Measurements from ENCODE around the gene SLC9A5.
A peak's percentile ranks its signal among the peaks of the same experiment; 100 is the strongest.

The SLC9A5 gene

DNA sequence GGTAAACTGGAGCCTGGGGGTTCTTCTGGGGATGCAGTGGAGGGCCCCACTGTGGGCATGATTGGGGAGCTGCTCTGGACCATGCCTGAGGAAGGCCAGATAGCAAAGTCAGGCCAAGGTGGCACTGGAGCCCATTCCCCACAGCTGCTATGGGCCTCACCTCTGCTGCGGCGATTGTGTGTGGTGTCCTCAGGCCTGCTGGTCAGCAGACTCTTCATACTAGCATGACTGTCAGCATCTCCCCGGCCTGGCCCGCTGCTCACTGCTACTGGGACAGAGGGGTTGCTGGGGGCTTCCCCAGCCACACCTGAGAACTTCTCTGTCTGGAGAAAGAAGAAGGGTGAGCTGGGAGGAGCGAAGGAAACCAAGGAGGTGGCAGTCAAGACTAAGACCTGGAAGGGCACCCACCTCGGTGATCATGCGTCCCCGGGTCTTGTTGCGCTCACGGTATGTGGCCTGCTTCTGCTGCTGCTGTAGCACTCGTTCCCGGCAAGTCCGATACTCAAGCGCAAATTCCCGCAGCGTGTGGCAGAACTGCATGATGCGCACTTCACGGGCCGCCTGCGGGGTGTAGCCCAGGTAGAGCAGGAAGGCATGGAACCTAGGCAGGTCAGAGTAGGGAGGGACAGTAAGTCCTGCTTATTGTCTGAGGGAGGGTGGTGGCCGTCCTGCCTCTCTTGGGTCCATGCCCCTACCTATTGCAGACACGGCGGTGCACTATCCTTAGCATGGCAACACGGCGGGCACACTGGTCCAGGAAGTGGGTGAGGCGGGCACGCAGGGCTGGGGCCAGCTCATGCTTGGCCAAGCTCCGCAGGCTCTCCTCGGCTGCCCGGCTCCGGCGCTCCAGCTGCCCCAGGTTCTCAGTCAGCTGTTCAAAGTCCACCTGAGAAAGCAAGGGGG lies 18.6 kb upstream of the SLC9A5 start:
- Mint-ChIP-seq H3K4me3 (no peak overlapping the region), H3K27ac (no peak overlapping the region), H3K27me3 (ENCODE audit: low read depth) (no peaks in the 10 kb centered on the region)

GRCh38 chr16:67230809-67231660 lies 17.7 kb upstream of the SLC9A5 start:
- H3K27me3 Mint-ChIP-seq (ENCODE audit: low read depth), result no peaks in the 10 kb centered on the region
- H3K4me3 Mint-ChIP-seq, result no peak overlapping the region
- peaks cover 31% of the 10 kb centered on the region for H3K36me3 Mint-ChIP-seq (ENCODE audit: low read depth)
- no peaks in the 10 kb centered on the region for H3K9me3 Mint-ChIP-seq
- H3K4me1 Mint-ChIP-seq (ENCODE audit: low read depth), result peaks cover 15% of the 10 kb centered on the region
- H3K27ac Mint-ChIP-seq, result no peak overlapping the region

More for the DNA sequence above, 18.6 kb upstream of the SLC9A5 start:
- Mint-ChIP-seq H3K36me3 (ENCODE audit: low read depth) (peaks cover 31% of the 10 kb centered on the region), H3K9me3 (no peaks in the 10 kb centered on the region), H3K4me1 (ENCODE audit: low read depth) (peaks cover 23% of the 10 kb centered on the region)

DNA sequence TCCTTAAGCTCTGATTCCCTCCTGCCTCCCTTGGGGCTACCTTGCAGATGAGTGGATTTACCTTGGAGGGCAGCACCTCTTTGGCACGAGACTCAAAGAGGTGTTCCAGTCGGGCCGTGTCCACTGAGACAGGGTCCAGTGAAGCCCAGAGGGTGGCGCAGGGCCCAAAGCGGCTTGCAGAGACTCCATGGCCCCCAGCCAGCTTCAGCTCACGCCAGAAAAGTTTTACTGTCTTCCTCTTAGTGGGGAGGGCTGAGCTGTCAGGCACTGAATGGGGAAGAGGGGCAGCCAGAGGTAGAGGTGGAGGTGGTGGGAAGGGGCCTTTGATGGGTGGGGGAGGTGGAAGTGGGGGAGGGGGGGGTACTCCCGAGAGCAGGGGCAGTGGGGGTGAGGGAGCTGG lies 15.2 kb upstream of the SLC9A5 start:
- Mint-ChIP-seq H3K9me3 (no peaks in the 10 kb centered on the region), H3K27me3 (ENCODE audit: low read depth) (no peaks in the 10 kb centered on the region), H3K4me1 (ENCODE audit: low read depth) (peaks cover 14% of the 10 kb centered on the region), H3K27ac (no peak overlapping the region), H3K4me3 (no peak overlapping the region), H3K36me3 (ENCODE audit: low read depth) (peaks cover 39% of the 10 kb centered on the region)

DNA sequence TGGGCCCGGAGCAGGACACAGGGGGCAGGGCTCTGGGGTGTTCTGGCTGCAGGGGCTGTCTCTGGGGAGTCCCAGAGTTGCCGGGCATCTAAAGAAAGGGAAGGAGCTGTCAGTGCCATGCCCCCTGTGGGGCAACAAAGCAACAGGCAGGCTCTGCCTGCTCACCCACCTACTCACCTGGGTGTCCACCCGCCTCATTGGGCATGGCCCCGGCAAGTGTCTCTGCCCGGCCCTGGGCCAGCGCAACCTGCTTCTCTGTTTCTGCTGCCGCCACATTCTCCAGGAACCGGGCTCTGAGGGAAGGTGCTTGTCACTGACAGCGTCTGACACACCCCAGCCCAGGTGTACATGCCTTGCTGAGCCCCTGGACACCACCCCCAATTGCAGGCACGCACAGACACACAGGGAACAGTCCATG lies 14.6 kb upstream of the SLC9A5 start:
- Mint-ChIP-seq H3K27ac (no peak overlapping the region), H3K36me3 (ENCODE audit: low read depth) (peaks cover 40% of the 10 kb centered on the region), H3K4me1 (ENCODE audit: low read depth) (peaks cover 14% of the 10 kb centered on the region), H3K4me3 (no peak overlapping the region), H3K27me3 (ENCODE audit: low read depth) (no peaks in the 10 kb centered on the region), H3K9me3 (no peaks in the 10 kb centered on the region)

DNA sequence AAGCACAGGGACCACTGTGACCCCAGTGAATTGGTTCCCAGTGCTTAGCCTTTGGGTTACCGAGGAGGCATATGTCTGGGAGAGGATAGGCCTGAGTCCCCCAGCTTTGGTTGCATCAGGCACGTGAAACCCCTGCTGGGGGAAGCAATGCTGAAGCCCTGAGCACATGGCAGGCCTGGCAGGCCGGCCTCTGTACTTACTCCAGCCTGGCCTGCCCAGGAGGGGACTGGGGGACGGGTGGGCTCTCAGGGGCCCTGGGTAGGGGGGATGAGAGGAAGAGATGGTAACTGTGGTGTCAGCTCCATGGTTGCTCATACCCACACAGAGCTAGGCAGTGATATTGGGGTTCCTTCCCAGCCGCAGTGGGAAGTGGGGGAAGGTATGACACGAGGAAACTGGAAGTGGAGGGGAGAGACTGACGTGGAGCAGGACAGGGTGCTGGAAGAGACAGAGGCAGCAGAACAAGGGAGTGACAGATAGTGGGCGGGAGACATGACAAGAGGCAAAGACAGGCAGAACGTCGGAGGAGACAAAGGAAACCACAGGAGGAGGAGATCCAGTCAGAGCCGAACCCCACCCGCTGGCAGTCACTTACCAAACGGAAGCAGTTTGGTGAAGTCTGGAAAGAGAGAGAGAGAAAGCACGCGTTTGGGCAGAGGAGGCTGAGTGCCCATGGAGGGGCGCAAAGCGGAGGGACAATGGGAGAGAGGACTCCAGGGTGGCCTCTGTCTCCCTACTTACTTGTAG lies 12.8 kb upstream of the SLC9A5 start:
- H3K27me3 Mint-ChIP-seq (ENCODE audit: low read depth), result no peaks in the 10 kb centered on the region
- H3K36me3 Mint-ChIP-seq (ENCODE audit: low read depth), result peaks cover 30% of the 10 kb centered on the region
- peak overlapping the region; percentile 83 for H3K27ac Mint-ChIP-seq
- H3K9me3 Mint-ChIP-seq, result no peaks in the 10 kb centered on the region
- H3K4me1 Mint-ChIP-seq (ENCODE audit: low read depth), result peaks cover 18% of the 10 kb centered on the region
- H3K4me3 Mint-ChIP-seq, result peak overlapping the region; percentile 58

- H3K4me3 Mint-ChIP-seq, result peak overlapping the region; percentile 58
- peaks cover 28% of the 10 kb centered on the region for H3K36me3 Mint-ChIP-seq (ENCODE audit: low read depth)
- no peaks in the 10 kb centered on the region for H3K9me3 Mint-ChIP-seq
- H3K27ac Mint-ChIP-seq, result peak overlapping the region; percentile 83
- H3K27me3 Mint-ChIP-seq (ENCODE audit: low read depth), result no peaks in the 10 kb centered on the region
- peaks cover 23% of the 10 kb centered on the region for H3K4me1 Mint-ChIP-seq (ENCODE audit: low read depth)
Observed at GRCh38 chr16:67236563-67237395, 12.0 kb upstream of the SLC9A5 start.

GRCh38 chr16:67237396-67238277 lies 11.1 kb upstream of the SLC9A5 start:
- H3K36me3 Mint-ChIP-seq (ENCODE audit: low read depth), result peaks cover 28% of the 10 kb centered on the region

DNA sequence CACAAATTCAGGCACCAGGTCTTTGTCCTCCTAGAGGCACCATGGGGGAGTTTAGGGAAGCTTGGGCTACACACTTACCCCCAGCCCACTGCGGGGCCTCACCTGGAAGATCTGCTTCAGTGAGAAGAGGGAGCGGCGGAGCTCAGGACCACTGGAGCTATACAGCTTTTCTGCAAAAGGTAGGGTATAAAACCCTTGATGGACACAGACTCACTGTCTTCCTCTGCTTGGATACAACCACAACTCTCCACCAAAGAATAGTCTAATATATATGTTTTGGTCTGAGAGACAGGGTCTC lies 10.6 kb upstream of the SLC9A5 start:
- Mint-ChIP-seq H3K27ac (no peak overlapping the region), H3K9me3 (no peaks in the 10 kb centered on the region), H3K4me1 (ENCODE audit: low read depth) (peaks cover 26% of the 10 kb centered on the region), H3K36me3 (ENCODE audit: low read depth) (peaks cover 26% of the 10 kb centered on the region), H3K27me3 (ENCODE audit: low read depth) (no peaks in the 10 kb centered on the region), H3K4me3 (no peak overlapping the region)

More at GRCh38 chr16:67237396-67238277, 11.1 kb upstream of the SLC9A5 start:
- Mint-ChIP-seq H3K27ac (no peak overlapping the region), H3K4me3 (no peak overlapping the region), H3K9me3 (no peaks in the 10 kb centered on the region), H3K4me1 (ENCODE audit: low read depth) (peaks cover 26% of the 10 kb centered on the region), H3K27me3 (ENCODE audit: low read depth) (no peaks in the 10 kb centered on the region)

- Mint-ChIP-seq H3K27me3 (ENCODE audit: low read depth) (no peaks in the 10 kb centered on the region), H3K4me3 (no peak overlapping the region), H3K9me3 (no peaks in the 10 kb centered on the region), H3K36me3 (ENCODE audit: low read depth) (peaks cover 23% of the 10 kb centered on the region), H3K27ac (no peak overlapping the region), H3K4me1 (ENCODE audit: low read depth) (peaks cover 33% of the 10 kb centered on the region)
Observed at GRCh38 chr16:67238806-67239470, 9.8 kb upstream of the SLC9A5 start.

DNA sequence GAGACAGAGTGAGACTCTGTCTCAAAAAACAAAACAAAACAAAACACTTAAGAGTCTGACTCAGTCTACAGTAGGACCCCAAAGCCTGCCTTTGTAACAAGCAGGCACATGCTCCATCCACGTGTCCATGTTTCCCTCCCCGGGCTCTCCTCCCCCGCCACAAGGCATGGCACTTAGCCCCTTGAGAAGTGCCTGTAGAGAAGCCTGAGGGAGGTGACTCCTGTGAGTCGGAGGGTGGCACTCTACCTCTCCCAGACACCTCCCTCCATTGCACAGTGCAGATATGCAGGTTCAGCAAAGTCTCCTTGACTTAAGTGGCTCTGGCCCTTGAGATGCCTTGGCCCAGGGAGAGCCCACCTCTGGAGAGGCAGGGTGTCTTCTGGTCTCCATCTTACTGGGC lies 8.3 kb upstream of the SLC9A5 start:
- Mint-ChIP-seq H3K27me3 (ENCODE audit: low read depth) (no peaks in the 10 kb centered on the region), H3K4me1 (ENCODE audit: low read depth) (peaks cover 48% of the 10 kb centered on the region), H3K36me3 (ENCODE audit: low read depth) (peaks cover 27% of the 10 kb centered on the region), H3K9me3 (no peaks in the 10 kb centered on the region), H3K4me3 (no peak overlapping the region), H3K27ac (peak overlapping the region; percentile 26)

DNA sequence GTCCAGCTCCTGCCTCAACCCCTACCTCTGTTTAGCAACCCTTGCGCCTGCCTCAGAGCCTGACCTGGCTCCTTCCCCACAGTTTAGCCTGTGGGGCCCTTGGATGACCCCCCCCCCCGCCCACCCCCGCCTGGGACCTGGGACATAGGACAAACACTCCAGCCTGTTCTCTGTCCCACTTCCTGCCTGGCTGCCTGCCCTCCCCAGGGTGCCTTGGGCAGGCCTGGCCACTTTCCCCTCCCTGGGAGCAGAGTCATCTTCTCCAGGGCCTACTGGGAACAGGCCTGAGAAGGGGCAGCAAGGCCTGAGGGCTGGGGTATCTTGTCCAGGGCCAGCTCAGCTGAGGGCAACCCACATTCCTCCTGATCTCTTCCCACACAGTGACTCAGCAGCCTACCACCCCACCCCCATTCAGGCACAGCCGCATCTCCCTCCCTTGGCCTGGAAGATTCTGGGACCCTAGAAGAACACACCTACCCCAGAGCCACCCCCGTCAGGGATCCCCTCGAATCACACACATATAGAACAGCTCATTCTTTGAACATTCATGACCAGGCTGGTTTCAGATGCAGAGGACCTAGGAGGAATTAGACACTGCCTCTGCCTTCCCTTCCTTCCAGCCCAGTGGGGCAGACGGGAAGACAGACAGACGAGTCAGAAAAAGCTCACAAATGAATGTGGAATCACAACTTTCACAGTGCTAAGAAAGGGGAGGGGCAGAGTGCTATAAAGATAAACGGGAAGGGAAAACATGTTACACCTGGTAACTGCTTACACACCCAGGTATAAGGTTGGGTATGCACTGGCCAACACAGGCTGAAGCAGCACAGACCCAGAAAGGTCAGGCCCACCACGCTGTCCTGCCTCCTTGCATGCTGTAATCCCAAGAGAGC lies 7.5 kb upstream of the SLC9A5 start:
- no peaks in the 10 kb centered on the region for H3K9me3 Mint-ChIP-seq
- peak overlapping the region; percentile 60 for H3K27ac Mint-ChIP-seq
- peaks cover 23% of the 10 kb centered on the region for H3K36me3 Mint-ChIP-seq (ENCODE audit: low read depth)
- no peak overlapping the region for H3K4me3 Mint-ChIP-seq
- H3K27me3 Mint-ChIP-seq (ENCODE audit: low read depth), result no peaks in the 10 kb centered on the region
- peaks cover 45% of the 10 kb centered on the region for H3K4me1 Mint-ChIP-seq (ENCODE audit: low read depth)

GRCh38 chr16:67242138-67242730 lies 6.5 kb upstream of the SLC9A5 start:
- Mint-ChIP-seq H3K9me3 (no peaks in the 10 kb centered on the region), H3K36me3 (ENCODE audit: low read depth) (peaks cover 16% of the 10 kb centered on the region), H3K27ac (peak overlapping the region; percentile 87), H3K4me3 (no peak overlapping the region), H3K4me1 (ENCODE audit: low read depth) (peaks cover 42% of the 10 kb centered on the region), H3K27me3 (ENCODE audit: low read depth) (no peaks in the 10 kb centered on the region)
